ENCODE results near the gene CYP26C1.

Gene CYP26C1, protein sequence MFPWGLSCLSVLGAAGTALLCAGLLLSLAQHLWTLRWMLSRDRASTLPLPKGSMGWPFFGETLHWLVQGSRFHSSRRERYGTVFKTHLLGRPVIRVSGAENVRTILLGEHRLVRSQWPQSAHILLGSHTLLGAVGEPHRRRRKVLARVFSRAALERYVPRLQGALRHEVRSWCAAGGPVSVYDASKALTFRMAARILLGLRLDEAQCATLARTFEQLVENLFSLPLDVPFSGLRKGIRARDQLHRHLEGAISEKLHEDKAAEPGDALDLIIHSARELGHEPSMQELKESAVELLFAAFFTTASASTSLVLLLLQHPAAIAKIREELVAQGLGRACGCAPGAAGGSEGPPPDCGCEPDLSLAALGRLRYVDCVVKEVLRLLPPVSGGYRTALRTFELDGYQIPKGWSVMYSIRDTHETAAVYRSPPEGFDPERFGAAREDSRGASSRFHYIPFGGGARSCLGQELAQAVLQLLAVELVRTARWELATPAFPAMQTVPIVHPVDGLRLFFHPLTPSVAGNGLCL
- 0.17 to 0.30 reads per million in 2 experiments for total RNA-seq

DNA sequence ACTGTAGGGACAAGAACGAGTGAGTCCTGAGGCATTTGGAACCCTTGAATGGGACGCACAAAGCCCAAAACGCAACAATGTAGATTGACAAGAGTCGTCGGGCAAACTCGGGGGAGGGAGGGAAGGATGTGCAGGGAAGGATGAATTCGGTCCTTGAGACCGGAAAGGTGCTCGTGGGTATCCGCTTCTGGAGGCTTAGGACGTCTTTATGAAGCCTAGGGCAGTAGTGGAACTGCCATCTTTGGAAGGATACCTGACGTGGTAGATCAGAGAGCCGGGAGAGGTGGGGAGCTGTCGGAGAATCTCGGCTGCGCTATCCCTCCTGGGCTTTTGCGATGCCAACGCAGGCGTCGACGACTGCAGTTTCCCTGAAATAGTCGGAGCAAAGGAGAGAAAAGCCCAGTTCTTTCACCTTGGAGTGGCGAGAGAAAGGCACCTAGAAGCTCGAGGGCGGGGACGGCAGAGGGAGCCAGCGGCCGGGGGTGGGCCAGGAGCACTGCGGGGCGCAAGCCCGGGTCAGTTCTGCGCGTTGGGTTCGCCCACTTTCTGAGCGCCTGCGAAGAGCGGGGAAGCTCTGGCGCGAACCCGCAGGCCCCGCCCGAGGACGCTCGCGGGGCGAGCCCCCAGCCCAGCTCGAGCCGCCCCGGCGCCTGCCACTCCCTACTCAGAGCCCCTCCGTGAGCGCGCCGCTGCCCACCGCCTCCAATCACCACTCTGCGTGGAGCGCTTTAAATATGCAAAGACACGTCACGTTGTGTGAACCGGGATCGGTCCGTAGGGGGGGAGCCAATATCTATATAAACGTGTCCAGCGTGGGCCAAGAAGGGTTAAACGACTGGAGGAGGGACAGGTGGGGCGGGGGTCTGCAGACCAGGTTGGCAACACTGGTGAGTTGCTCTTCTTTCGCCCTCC lies at the start of gene CYP26C1:
Gene CYP26C1 (plus strand): TSS at position 824 of the 912 bp plus-strand sequence. CDS start 466 bp downstream, outside the sequence.
- no peak for DNase-seq (ENCODE audit: low read depth)

DNA sequence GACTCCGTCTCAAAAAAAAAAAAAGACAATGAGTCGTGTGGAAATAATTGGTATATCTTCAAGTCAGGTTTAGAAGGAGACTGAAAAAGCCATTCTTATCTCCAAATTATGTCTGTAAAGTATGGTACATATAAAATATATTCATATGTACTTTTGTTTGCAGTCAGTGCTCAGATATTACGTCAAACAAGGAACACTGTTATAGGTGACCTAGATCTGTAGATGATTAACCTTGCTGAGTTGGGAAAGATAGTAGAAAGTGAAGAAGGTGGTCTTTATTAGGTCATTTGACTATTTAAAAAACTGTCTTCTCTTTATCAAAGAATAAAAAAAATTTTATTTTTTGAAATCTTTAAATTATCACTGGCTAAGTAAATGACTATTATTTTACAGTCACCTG lies 44.9 kb upstream of the CYP26C1 start:
- DNase-seq (ENCODE audit: low read depth), result no peak

GRCh38 chr10:93023013-93023650 lies 37.5 kb upstream of the CYP26C1 start:
- no peak for DNase-seq (ENCODE audit: low read depth)

DNA sequence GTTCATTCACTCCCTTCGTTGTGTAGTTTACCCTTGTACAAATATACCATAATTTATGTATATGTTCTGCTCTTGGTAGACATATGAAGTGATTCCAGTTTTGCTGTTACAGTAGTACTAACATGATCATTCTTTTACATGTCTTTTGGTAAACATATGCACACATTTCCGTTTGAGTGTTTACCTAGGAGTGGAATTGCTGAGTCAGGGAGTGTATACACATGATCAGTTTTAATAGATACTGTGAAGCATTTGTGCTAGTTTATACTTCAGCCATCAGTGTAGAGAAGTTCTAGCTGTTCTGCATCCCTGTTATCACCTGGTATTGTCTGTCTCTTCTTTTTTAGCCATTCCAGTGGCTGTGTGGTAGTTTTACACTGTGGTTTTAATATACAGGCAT lies 34.5 kb upstream of the CYP26C1 start:
- DNase-seq (ENCODE audit: low read depth), result no peak

GRCh38 chr10:93027508-93027907 lies 33.1 kb upstream of the CYP26C1 start:
- no peak for DNase-seq (ENCODE audit: low read depth)

DNA sequence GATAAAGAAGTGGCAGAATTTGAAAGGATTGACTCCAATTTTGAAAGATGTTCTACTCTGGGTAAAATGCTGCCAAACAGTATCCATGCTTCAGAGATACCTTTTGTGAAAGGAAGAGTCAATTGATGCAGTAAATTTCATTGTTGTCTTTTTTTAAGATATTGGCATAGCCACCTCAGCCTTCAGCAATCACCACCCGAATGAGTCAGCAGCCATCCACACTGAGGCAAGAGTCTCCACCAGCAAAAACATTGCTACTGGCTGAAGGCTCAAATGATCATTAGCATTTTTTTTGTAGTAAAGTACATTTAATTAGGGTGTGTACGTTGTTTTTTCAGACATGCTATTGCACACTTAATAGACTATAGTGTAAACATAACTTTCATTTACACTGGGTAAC lies 31.7 kb upstream of the CYP26C1 start:
- no peak for DNase-seq (ENCODE audit: low read depth)

DNA sequence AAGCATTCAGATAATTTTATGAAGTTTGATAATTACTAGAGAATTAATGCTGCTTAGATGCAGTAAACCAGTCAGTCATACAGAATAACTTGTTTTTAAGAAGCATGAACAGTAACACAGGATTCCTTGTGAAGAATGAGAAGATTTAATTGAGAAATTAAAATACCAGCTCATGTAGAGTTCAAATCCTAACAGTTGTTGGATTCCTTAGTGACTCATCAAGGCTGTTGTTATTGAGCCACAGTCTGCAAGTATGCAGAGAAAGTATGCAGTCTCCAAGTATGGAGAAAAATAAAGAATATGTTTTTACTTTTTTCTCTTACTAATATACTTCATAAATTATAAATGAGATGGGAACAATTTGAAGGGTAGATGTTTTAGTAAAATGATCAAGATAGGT lies 30.2 kb upstream of the CYP26C1 start:
- DNase-seq (ENCODE audit: low read depth), result no peak

DNA sequence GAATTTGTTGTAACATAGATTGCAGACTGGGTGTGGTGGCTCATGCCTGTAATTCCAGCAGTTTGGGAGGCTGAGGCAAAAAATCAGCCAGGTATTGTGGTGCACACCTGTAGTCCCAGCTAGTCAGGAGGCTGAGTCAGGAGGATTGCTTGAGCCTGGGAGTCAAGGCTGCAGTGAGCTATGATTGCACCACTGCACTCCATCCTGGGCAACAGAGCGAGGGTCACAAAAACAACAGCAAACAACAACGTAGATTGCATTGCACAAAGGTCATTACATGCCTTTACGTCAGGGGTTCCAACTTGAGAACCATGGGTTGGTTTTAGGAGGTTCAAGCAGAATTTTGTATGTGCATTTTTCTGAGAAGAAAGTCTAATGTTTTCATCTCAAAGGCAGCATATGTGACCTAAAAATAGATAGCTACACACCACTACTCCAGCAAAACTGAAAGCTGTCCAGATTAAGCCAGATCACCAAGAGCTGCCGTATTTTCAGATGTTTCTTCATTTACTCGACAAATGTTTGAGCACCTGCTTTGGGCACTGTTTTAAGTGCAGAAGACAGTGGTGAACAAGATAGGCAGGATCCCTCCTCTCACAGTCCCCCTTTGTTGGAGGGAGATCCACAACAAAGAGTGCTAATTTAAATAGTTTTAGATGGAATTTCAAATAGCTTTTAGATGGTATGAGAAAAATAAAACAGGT lies 28.3 kb upstream of the CYP26C1 start:
- DNase-seq (ENCODE audit: low read depth), result no peak

GRCh38 chr10:93032809-93033137 lies 27.8 kb upstream of the CYP26C1 start:
- DNase-seq (ENCODE audit: low read depth), result no peak

DNA sequence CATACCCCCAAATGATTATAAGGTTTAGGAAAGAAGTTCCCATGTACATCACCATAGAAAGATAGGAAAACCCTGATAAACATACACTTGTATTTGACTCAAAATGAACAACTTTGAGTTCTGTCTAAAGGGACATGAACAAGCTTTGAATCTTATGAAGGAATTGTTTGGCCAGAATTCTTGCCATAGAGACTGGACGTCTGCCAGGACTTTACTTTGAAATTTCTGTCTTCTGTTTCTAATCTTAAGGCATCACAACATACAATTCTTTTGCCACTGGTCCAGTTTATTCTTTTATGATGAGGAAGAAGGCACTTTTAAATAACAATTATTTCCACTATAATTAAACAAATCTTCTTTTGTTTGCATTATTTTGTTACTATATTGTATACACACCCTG lies 26.2 kb upstream of the CYP26C1 start:
- no peak for DNase-seq (ENCODE audit: low read depth)

- DNase-seq (ENCODE audit: low read depth), result no peak
Observed at GRCh38 chr10:93039110-93039509, 21.5 kb upstream of the CYP26C1 start.

DNA sequence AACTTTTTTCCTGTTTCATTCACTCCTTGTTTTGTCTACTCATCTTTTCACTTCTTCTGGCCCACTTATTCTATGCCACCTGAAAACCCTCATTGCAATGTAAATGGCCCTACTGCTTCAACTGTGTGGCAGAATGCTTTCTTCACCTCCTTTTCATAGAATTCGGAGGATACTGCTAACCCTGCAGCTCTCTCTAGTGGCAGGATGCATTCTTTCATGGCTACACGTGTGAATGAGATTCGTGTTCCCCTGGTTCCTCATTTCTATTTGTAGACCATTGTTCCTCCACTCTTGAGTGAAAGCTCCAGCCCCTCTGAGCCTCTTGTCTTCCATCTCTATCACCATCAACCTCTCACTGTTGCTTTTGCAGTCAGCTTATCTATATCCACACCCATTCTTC lies 20.9 kb upstream of the CYP26C1 start:
- DNase-seq (ENCODE audit: low read depth), result no peak

- DNase-seq (ENCODE audit: low read depth), result no peak
Observed at GRCh38 chr10:93054486-93054885, 6.1 kb upstream of the CYP26C1 start.

DNA sequence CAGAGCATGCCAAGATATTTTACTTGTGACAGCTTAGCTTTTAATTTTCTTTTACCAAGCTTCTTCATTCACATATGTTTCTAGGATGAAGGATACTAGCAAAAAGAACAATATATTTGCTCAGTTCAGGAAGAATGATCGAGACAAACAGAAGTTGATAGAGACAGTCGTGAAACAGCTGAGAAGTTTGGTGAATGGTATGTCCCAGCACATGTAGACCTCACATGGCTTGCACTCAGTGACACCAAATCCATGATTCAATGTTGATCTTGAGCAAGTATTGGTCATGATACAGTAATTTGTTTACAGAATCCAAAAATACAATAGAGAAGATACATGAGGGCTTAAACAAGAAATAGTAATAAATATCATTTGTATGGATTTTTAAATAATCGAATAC lies 2.5 kb upstream of the CYP26C1 start:
- no peak for DNase-seq (ENCODE audit: low read depth)

- no peak for DNase-seq (ENCODE audit: low read depth)
Observed at GRCh38 chr10:93060887-93061593, 442 bp downstream of the CYP26C1 start.

DNA sequence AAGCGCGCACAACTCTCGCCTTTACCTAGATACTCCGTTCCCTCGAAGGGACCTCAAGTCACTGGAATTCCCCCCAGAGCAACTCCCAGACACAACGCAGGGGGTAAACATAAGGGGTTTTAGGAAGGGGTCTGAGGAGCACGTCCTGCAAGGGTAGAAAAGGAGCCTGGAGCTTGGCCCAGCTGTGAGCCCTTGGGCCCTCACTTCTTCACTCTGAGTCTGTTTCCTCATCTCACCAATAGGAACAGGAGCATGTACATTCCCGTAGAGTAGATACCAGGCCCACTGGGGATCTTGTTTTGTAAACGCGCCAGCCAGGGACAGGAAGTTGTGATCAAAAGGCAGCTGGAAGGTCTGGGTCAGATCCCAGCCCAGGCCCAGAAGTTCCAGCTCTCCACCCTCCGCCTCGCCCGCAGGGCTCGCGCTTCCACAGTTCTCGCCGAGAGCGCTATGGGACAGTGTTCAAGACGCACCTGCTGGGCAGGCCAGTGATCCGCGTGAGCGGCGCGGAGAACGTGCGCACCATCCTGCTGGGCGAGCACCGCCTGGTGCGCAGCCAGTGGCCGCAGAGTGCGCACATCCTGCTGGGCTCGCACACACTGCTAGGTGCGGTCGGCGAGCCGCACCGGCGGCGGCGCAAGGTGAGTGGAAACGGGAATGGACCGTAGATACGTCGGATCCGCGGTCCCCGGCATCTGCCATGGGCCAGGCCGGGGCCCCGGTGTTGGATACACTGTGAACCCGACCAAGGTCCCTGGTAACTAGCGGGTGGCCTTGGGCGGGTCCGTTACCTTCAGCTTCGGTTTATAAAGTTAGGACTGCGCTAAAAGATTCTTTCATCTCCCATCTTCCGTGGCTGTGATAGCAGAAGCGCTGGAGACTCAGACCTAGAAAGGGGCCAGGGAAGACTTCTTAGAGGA lies 1.3 kb downstream of the CYP26C1 start:
- DNase-seq (ENCODE audit: low read depth), result no peak

DNA sequence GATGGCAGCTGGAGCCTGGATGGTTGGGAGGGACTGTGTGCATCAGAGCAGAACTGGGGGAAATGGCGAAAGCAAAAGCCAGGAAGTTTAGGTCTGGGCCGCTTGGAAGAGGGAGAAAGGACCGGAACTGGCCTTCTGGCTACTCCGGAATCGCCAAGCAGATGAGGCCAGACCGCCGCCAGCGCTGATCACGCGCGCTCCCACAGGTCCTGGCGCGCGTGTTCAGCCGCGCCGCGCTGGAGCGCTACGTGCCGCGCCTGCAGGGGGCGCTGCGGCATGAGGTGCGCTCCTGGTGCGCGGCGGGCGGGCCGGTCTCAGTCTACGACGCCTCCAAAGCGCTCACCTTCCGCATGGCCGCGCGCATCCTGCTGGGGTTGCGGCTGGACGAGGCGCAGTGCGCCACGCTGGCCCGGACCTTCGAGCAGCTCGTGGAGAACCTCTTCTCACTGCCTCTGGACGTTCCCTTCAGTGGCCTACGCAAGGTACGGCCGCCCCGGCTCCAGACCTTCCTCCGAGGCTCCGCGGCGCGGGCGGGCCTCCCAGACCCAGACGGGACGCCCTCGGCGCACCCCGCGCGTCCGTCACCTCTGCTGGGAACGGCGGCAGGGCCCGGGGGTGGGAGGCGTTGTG lies 2.0 kb downstream of the CYP26C1 start:
- DNase-seq (ENCODE audit: low read depth), result peak; percentile 10

- DNase-seq (ENCODE audit: low read depth), result no peak
Observed at GRCh38 chr10:93063144-93063976, 2.8 kb downstream of the CYP26C1 start.
